Uterus (tissue), 4 donors: Measurements from ENCODE around the gene TRIM44. TPM values are rescaled to one million over a fixed set of nuclear protein-coding genes. Genes with fewer than 3 reads are reported as not detected.
"Not testable (repeated sequence)": the region's sequence is repeated elsewhere in the genome, so short reads cannot be mapped to it uniquely, and the experiment has no call there.

Experiments
- DNase-seq, 2 donors: peaks; one replicate each; pipeline ENCODE4 v3.0.0-alpha.2; 2019 to 2020
- H3K27ac ChIP-seq, 2 donors: fragments of 200-600 bp; sonication (generic); 1 replicate in 1 of 2; 2 replicates in 1 of 2; pipeline ENCODE4 v1.5.1; 2016 to 2018
- H3K27me3 ChIP-seq, 2 donors: fragments of 200-600 bp; sonication (generic); one replicate each; pipeline ENCODE4 v1.5.1; 2018 to 2019; ENCODE audit warnings: control low read depth in 1 of 2
- H3K36me3 ChIP-seq, 2 donors: fragments of 200-600 bp; sonication (generic); one replicate each; pipeline ENCODE4 v1.5.1; 2019; ENCODE audit warnings: control low read depth in 1 of 2
- H3K4me1 ChIP-seq, 2 donors: fragments of 200-600 bp; sonication (generic); one replicate each; pipeline ENCODE4 v1.5.1; 2018 to 2019; ENCODE audit warnings: control low read depth in 1 of 2
- H3K4me3 ChIP-seq, 2 donors: fragments of 200-600 bp; sonication (generic); 1 replicate in 1 of 2; 2 replicates in 1 of 2; pipeline ENCODE4 v1.5.1; 2018 to 2019; ENCODE audit warnings: mild to moderate bottlenecking in 1 of 2
- H3K9me3 ChIP-seq, 2 donors: fragments of 200-600 bp; sonication (generic); one replicate each; pipeline ENCODE4 v1.5.1; 2019; ENCODE audit warnings: control low read depth in 1 of 2
- CTCF ChIP-seq, 4 experiments: fragments of 200-600 bp in 2 of 4; fragments of 450-650 bp in 2 of 4; sonication (generic) in 2 of 4; IDR thresholded peaks; one replicate each; pipeline ENCODE4 v1.5.1; 2016 to 2019; ENCODE audit warnings: antibody characterized with exemption in 4 of 4, mild to moderate bottlenecking in 2 of 4, moderate library complexity in 1 of 4
- POLR2A ChIP-seq, 2 donors: fragments of 450-650 bp; IDR thresholded peaks; one replicate each; pipeline ENCODE4 v1.6.1; 2016; ENCODE audit warnings: antibody characterized with exemption in 2 of 2, mild to moderate bottlenecking in 1 of 2, moderate library complexity in 1 of 2
- intact Hi-C: fragments of 100-400 bp; cut with DNase I; formaldehyde crosslinking; loops from one replicate; pipeline ENCODE4 v1.15.1; 2023; ENCODE audit warnings: low total_unique reads
- total RNA-seq, 4 donors: library from RNA; depleted of rRNA in 3 of 4; stranded (reverse); fragments of >200 nt in 3 of 4; gene quantifications; one replicate each; pipeline versions ENCODE4 v1.1.0 to v1.2.4, GENCODE V29; 2014 to 2023
- donor health status: DM: yes; HTN: yes; CAD: no.

Gene TRIM44
- total RNA-seq, 4 donors from 2014 or later, result 16.1 to 65.3 (median 40.4) TPM

- intact Hi-C loops, result no loop called here
- no peaks in the 10 kb centered on the region for H3K27me3 ChIP-seq
- no peak for TF ChIP-seq CTCF (IDR thresholded peaks at IDR 0.05)
- TF ChIP-seq POLR2A (IDR thresholded peaks at IDR 0.05), result no peak
- no peaks in the 10 kb centered on the region for H3K4me1 ChIP-seq
- DNase-seq, result no peak
- H3K4me3 ChIP-seq, result no peak overlapping the region
- H3K36me3 ChIP-seq, result no peaks in the 10 kb centered on the region
- H3K27ac ChIP-seq, result no peak overlapping the region
- no peaks in the 10 kb centered on the region for H3K9me3 ChIP-seq
These were observed 15.0 kb upstream of the TRIM44 start for GRCh38 chr11:35647421-35648093.

GRCh38 chr11:35650006-35650405 is 12.6 kb upstream of the TRIM44 start:
- DNase-seq, result no peak
- Histone ChIP-seq H3K4me3 (no peak overlapping the region), H3K36me3 (no peaks in the 10 kb centered on the region), H3K4me1 (no peaks in the 10 kb centered on the region), H3K9me3 (no peaks in the 10 kb centered on the region), H3K27ac (no peak overlapping the region), H3K27me3 (no peaks in the 10 kb centered on the region)
- intact Hi-C loops, result no loop called here
- no peak for TF ChIP-seq CTCF (IDR thresholded peaks at IDR 0.05)
- no peak for TF ChIP-seq POLR2A (IDR thresholded peaks at IDR 0.05)

- TF ChIP-seq POLR2A (IDR thresholded peaks at IDR 0.05), result no peak
- TF ChIP-seq CTCF (IDR thresholded peaks at IDR 0.05), result no peak
- intact Hi-C loops, result no loop called here
- no peaks in the 10 kb centered on the region for H3K27me3 ChIP-seq
- DNase-seq, result no peak
- no peaks in the 10 kb centered on the region for H3K36me3 ChIP-seq
- no peak overlapping the region for H3K4me3 ChIP-seq
- no peak overlapping the region for H3K27ac ChIP-seq
- no peaks in the 10 kb centered on the region for H3K9me3 ChIP-seq
- no peaks in the 10 kb centered on the region for H3K4me1 ChIP-seq
These were observed 12.1 kb upstream of the TRIM44 start for GRCh38 chr11:35650467-35650866.

- H3K4me1 ChIP-seq, result no peaks in the 10 kb centered on the region
- H3K36me3 ChIP-seq, result no peaks in the 10 kb centered on the region
- H3K4me3 ChIP-seq, result no peak overlapping the region
- H3K27me3 ChIP-seq, result no peaks in the 10 kb centered on the region
- no peak overlapping the region for H3K27ac ChIP-seq
- intact Hi-C loops, result no loop called here
- TF ChIP-seq CTCF (IDR thresholded peaks at IDR 0.05) (no peak), POLR2A (IDR thresholded peaks at IDR 0.05) (no peak)
- no peaks in the 10 kb centered on the region for H3K9me3 ChIP-seq
- DNase-seq, result no peak
These were observed 11.3 kb upstream of the TRIM44 start for GRCh38 chr11:35651263-35651662.

- H3K27me3 ChIP-seq, H3K4me1 ChIP-seq, H3K9me3 ChIP-seq, H3K36me3 ChIP-seq, DNase-seq, intact Hi-C loops, H3K27ac ChIP-seq, H3K4me3 ChIP-seq: not testable (repeated sequence)
These were observed 9.8 kb upstream of the TRIM44 start for GRCh38 chr11:35652786-35653185.

GRCh38 chr11:35654711-35655110 is 7.9 kb upstream of the TRIM44 start:
- no peak for DNase-seq
- Histone ChIP-seq H3K9me3 (no peaks in the 10 kb centered on the region), H3K36me3 (no peaks in the 10 kb centered on the region), H3K4me3 (no peak overlapping the region), H3K4me1 (no peaks in the 10 kb centered on the region), H3K27me3 (no peaks in the 10 kb centered on the region), H3K27ac (no peak overlapping the region)
- intact Hi-C loops, result no loop called here
- TF ChIP-seq CTCF (IDR thresholded peaks at IDR 0.05) (no peak), POLR2A (IDR thresholded peaks at IDR 0.05) (no peak)
